Measurements from ENCODE around the gene PROCR.

- TF ChIP-seq CTCF (IDR thresholded peaks at IDR 0.05): no peak
- no peak for TF ChIP-seq POLR2A (IDR thresholded peaks at IDR 0.05)
Observed at GRCh38 chr20:35133735-35134134, 38.1 kb upstream of the PROCR start.

Data from transverse colon (tissue), 3 donors.